ENCODE data around the gene CBLN3. TPM values are rescaled to one million over a fixed set of nuclear protein-coding genes. Genes with fewer than 3 reads are reported as not detected.

The CBLN3 gene
- total RNA-seq, 1 experiment from 2014 or later = 2.0 TPM

- no peak overlapping the region for H3K9ac ChIP-seq (ENCODE audit: low read length)
- ChIA-PET POLR2A (no interaction called here), CTCF (no interaction called here), RAD21 (ENCODE audit: low non-redundant PET in 1 of 2, low total read pairs in 2 of 2, uncharacterized antibody in 2 of 2, unreplicated experiment in 2 of 2) (no interaction called here)
- DNase-seq (ENCODE audit: low read depth, low spot score) (no peak), ATAC-seq (peak; percentile 32; the same call in 1 of the 2 replicates)
- no TSS peak for BruUV-seq (replicated peaks)
- H3K4me1 ChIP-seq (ENCODE audit: control insufficient read depth in 1 of 2, insufficient read depth in 2 of 2, low read length in 2 of 2) = peaks cover 0 to 6% of the 10 kb centered on the region in 2 experiments; a peak in 1 of 4 replicates
- H4K20me1 ChIP-seq (ENCODE audit: insufficient read depth) = no peaks in the 10 kb centered on the region
- H3K79me2 ChIP-seq (ENCODE audit: insufficient read depth, low read length) = no peaks in the 10 kb centered on the region
- intact Hi-C loops (cut with micrococcal nuclease) = no loop called here
- H3K27me3 ChIP-seq (ENCODE audit: insufficient read depth, low read length) = no peaks in the 10 kb centered on the region
- H3K27ac ChIP-seq (ENCODE audit: low read depth, low read length) = no peak overlapping the region
- no peak overlapping the region for H3K4me2 ChIP-seq (ENCODE audit: low read length)
- no peak overlapping the region for H3K4me3 ChIP-seq (replicated peaks in 1 of 2; ENCODE audit: low read depth in 1 of 2, low read length in 2 of 2)
- H3K9me2 ChIP-seq (ENCODE audit: insufficient read depth) = no peaks in the 10 kb centered on the region
- no peaks in the 10 kb centered on the region for H3K9me3 ChIP-seq (ENCODE audit: control insufficient read depth in 1 of 2, insufficient read depth in 1 of 2, low read depth in 1 of 2, low read length in 2 of 2)
- no peaks in the 10 kb centered on the region for H3K36me3 ChIP-seq (ENCODE audit: control insufficient read depth in 1 of 2, insufficient read depth in 2 of 2, low read length in 2 of 2)
- TF ChIP-seq POLR2A (IDR thresholded peaks at IDR 0.05; ENCODE audit: borderline replicate concordance, extremely low read depth, insufficient read depth, insufficient read length) (no peak), CEBPB (IDR thresholded peaks at IDR 0.05; ENCODE audit: low read depth) (no peak), SP1 (IDR thresholded peaks at IDR 0.05; ENCODE audit: low read depth) (no peak), POLR2AphosphoS5 (IDR thresholded peaks at IDR 0.05; ENCODE audit: low read depth, low read length) (no peak), REST (IDR thresholded peaks at IDR 0.05; ENCODE audit: low read depth) (no peak)
- no peak overlapping the region for H2AFZ ChIP-seq (ENCODE audit: low read depth, low read length, poor library complexity, severe bottlenecking)
Observed at GRCh38 chr14:24377657-24378056, 51.8 kb downstream of the CBLN3 start.

DNA sequence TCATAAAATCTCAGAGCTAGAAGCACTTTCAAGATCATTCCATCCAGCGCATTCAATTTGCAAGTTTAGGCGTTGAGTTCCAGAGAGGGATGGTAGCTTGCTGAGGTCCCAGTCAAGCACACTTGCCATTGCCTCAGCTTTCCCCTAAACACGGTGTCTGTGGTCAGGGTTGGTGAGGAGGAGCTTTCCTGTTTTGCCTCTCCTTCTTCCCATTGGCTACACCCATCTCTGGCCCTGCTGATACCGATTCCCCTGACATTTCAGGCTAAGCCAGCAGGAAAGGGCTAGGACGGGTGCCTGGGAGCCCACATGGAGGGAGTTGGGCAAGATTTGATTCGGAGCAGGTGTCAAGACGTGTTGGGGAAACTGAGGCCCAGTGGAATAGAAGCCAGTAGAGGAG lies 52.3 kb downstream of the CBLN3 start:
- Histone ChIP-seq H2AFZ (ENCODE audit: low read depth, low read length, poor library complexity, severe bottlenecking) (no peak overlapping the region), H3K27ac (ENCODE audit: low read depth, low read length) (no peak overlapping the region), H3K9me3 (ENCODE audit: control insufficient read depth in 1 of 2, insufficient read depth in 1 of 2, low read depth in 1 of 2, low read length in 2 of 2) (no peaks in the 10 kb centered on the region), H3K36me3 (ENCODE audit: control insufficient read depth in 1 of 2, insufficient read depth in 2 of 2, low read length in 2 of 2) (no peaks in the 10 kb centered on the region), H4K20me1 (ENCODE audit: insufficient read depth) (no peaks in the 10 kb centered on the region), H3K4me3 (replicated peaks in 1 of 2; ENCODE audit: low read depth in 1 of 2, low read length in 2 of 2) (no peak overlapping the region), H3K79me2 (ENCODE audit: insufficient read depth, low read length) (no peaks in the 10 kb centered on the region), H3K4me2 (ENCODE audit: low read length) (no peak overlapping the region), H3K27me3 (ENCODE audit: insufficient read depth, low read length) (no peaks in the 10 kb centered on the region), H3K4me1 (ENCODE audit: control insufficient read depth in 1 of 2, insufficient read depth in 2 of 2, low read length in 2 of 2) (peaks cover 0 to 6% of the 10 kb centered on the region in 2 experiments; a peak in 1 of 4 replicates), H3K9me2 (ENCODE audit: insufficient read depth) (no peaks in the 10 kb centered on the region), H3K9ac (ENCODE audit: low read length) (no peak overlapping the region)
- DNase-seq (ENCODE audit: low read depth, low spot score) (no peak), ATAC-seq (no peak)
- RAD21 ChIA-PET (ENCODE audit: low non-redundant PET in 1 of 2, low total read pairs in 2 of 2, uncharacterized antibody in 2 of 2, unreplicated experiment in 2 of 2) = no interaction called here
- POLR2A ChIA-PET = no interaction called here
- BruUV-seq (replicated peaks) = no TSS peak
- TF ChIP-seq ELF1 (IDR thresholded peaks at IDR 0.05; ENCODE audit: borderline replicate concordance, low read depth) = no peak
- TF ChIP-seq POLR2AphosphoS5 (IDR thresholded peaks at IDR 0.05; ENCODE audit: low read depth, low read length) = no peak
- intact Hi-C loops (cut with micrococcal nuclease) = no loop called here
- CTCF ChIA-PET = no interaction called here

Other genes starting within 250 kb of the CBLN3 start
- gene IPO4, start 240.9 kb downstream of the CBLN3 start, total RNA-seq (2021; ENCODE audit: unreplicated experiment) = 102 TPM
- gene TM9SF1, start 234.2 kb downstream of the CBLN3 start, total RNA-seq (2021; ENCODE audit: unreplicated experiment) = 35.2 TPM
- 0.32 TPM for gene TSSK4, start 224.0 kb downstream of the CBLN3 start, total RNA-seq (2021; ENCODE audit: unreplicated experiment)
- 34.6 TPM for gene CHMP4A, start 216.2 kb downstream of the CBLN3 start, total RNA-seq (2021; ENCODE audit: unreplicated experiment)
- gene MDP1, start 213.6 kb downstream of the CBLN3 start, total RNA-seq (2021; ENCODE audit: unreplicated experiment) = 15.9 TPM
- gene NEDD8, start 197.3 kb downstream of the CBLN3 start, total RNA-seq (2021; ENCODE audit: unreplicated experiment) = 178 TPM
- 66.9 TPM for gene GMPR2, start 196.7 kb downstream of the CBLN3 start, total RNA-seq (2021; ENCODE audit: unreplicated experiment)
- 38.4 TPM for gene TINF2, start 187.0 kb downstream of the CBLN3 start, total RNA-seq (2021; ENCODE audit: unreplicated experiment)
- gene TGM1, start 166.5 kb downstream of the CBLN3 start, total RNA-seq (2021; ENCODE audit: unreplicated experiment) = 5.6 TPM
- 40.8 TPM for gene RABGGTA, start 158.1 kb downstream of the CBLN3 start, total RNA-seq (2021; ENCODE audit: unreplicated experiment)
- gene DHRS1, start 129.9 kb downstream of the CBLN3 start, total RNA-seq (2021; ENCODE audit: unreplicated experiment) = 34.7 TPM
- gene NOP9, start 129.8 kb downstream of the CBLN3 start, total RNA-seq (2021; ENCODE audit: unreplicated experiment) = 39.4 TPM
- gene CIDEB, start 121.7 kb downstream of the CBLN3 start, total RNA-seq (2021; ENCODE audit: unreplicated experiment) = 0.22 TPM
- 15.4 TPM for gene LTB4R2, start 119.5 kb downstream of the CBLN3 start, total RNA-seq (2021; ENCODE audit: unreplicated experiment)
- gene LTB4R, start 118.2 kb downstream of the CBLN3 start, total RNA-seq (2021; ENCODE audit: unreplicated experiment) = 14.8 TPM
- 0.86 TPM for gene ADCY4, start 94.6 kb downstream of the CBLN3 start, total RNA-seq (2021; ENCODE audit: unreplicated experiment)
- gene RIPK3, start 89.7 kb downstream of the CBLN3 start, total RNA-seq (2021; ENCODE audit: unreplicated experiment) = not detected
- gene NFATC4, start 61.5 kb downstream of the CBLN3 start, total RNA-seq (2021; ENCODE audit: unreplicated experiment) = 7.6 TPM
- 0.27 TPM for gene NYNRIN, start 30.7 kb downstream of the CBLN3 start, total RNA-seq (2021; ENCODE audit: unreplicated experiment)
- 50.1 TPM for gene KHNYN, start 286 bp upstream of the CBLN3 start, total RNA-seq (2021; ENCODE audit: unreplicated experiment)
- 61.8 TPM for gene SDR39U1, start 13.1 kb upstream of the CBLN3 start, total RNA-seq (2021; ENCODE audit: unreplicated experiment)
- not detected for gene CMA1, start 78.6 kb upstream of the CBLN3 start, total RNA-seq (2021; ENCODE audit: unreplicated experiment)
- gene CTSG, start 146.6 kb upstream of the CBLN3 start, total RNA-seq (2021; ENCODE audit: unreplicated experiment) = not detected
- not detected for gene GZMH, start 180.0 kb upstream of the CBLN3 start, total RNA-seq (2021; ENCODE audit: unreplicated experiment)
- 0.74 TPM for gene GZMB, start 204.5 kb upstream of the CBLN3 start, total RNA-seq (2021; ENCODE audit: unreplicated experiment)